Stimulated activated CD4-positive, alpha-beta T cell treated with anti-CD3 and anti-CD28 coated beads, Interleukin-4, amount 100 ng/mL, for 48 hours (primary cell): ENCODE results near the gene ITK.
"Not testable (repeated sequence)": the region's sequence is repeated elsewhere in the genome, so short reads cannot be mapped to it uniquely, and the experiment has no call there.

Experiments used
- DNase-seq, 2 donors: peaks; one replicate each; pipeline ENCODE4 v3.0.0-alpha.2; 2020; ENCODE audit warnings: low read depth in 2 of 2

ITK gene

DNA sequence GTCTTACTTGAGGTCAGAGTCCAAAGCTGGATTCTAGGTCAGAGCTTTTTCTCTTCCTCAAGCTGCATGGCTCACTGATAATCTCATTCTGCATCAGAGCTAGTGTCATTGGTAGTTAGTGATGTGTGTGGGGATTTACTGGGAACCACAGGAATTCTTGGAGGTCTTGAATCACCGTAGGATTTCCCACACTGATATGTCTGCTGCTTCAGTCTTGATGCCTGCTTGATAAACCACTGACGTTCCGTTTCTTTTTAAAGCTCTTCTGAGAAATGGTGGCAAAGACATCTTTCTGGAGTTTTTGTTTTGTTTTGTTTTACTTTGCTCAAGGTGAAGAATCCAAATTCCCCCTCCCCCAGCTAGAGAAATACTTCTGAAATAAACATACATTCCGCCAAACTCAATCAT lies 13.4 kb upstream of the ITK start:
- no peak for DNase-seq

DNA sequence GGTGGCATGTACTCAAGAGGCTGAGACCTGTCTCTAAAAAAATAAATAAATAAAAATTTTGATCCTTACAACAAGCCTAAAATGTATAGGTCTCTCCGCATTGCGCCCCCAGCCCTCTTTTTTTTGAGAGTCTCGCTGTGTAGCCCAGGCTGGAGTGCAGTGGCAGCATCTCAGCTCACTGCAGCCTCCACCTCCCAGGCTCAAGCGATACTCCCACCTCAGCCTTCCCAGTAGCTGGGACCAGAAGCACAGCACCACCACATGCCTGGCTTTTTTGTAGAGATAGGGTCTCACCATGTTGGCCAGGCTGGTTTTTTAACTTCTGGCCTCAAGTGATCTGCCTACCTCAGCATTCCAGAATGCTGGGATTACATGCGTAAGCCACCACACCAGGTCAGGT lies 12.4 kb upstream of the ITK start:
- DNase-seq, result no peak

DNA sequence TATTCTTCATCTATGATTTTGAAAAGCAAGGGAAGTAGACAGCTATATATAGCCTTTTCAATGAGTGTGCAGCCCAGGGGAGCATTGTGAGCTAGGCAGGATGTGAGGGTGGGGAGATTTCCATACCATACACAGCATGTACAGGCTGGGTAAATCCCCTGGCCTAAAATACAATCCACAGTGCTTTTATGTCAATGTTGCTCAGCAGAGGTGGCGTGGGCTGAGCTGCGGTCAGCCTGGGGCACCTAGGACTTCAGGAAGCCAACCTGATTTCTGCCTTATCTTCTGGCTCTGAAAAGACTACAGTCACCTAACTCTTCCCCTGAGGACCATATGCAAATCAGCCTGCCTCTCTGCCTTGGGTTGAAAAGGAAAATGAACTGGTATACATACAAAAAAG lies 8.2 kb upstream of the ITK start:
- DNase-seq, result peak; percentile 76 to 87

DNA sequence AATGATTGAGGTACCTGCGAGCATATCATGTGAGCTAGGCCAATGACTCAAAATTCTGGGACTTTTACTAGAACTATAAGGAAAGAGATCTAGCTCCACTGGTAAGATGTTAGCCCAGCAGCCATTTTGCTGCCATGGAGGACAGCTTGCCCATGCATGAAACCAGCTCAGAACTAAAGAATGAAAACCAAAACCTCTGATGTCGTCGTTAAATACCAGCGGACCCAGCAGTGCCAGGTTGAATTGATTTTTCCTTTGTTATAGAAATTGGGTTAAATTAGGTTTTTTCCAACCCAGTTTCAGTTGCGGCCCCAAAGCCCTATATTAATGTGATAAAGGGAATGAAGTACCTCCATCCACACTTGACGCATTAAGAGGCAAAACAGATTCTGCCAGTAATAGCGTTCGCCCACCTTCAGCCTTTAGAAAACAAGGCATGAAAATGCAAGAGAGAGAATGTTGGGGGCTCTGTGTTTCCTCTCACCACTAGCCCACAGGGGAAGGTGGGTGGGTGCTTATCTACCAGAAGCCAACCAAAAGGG lies 5.5 kb upstream of the ITK start:
- no peak for DNase-seq

GRCh38 chr5:157177953-157178352 lies 2.7 kb upstream of the ITK start:
- no peak for DNase-seq

GRCh38 chr5:157178966-157179365 lies 1.7 kb upstream of the ITK start:
- no peak for DNase-seq

DNA sequence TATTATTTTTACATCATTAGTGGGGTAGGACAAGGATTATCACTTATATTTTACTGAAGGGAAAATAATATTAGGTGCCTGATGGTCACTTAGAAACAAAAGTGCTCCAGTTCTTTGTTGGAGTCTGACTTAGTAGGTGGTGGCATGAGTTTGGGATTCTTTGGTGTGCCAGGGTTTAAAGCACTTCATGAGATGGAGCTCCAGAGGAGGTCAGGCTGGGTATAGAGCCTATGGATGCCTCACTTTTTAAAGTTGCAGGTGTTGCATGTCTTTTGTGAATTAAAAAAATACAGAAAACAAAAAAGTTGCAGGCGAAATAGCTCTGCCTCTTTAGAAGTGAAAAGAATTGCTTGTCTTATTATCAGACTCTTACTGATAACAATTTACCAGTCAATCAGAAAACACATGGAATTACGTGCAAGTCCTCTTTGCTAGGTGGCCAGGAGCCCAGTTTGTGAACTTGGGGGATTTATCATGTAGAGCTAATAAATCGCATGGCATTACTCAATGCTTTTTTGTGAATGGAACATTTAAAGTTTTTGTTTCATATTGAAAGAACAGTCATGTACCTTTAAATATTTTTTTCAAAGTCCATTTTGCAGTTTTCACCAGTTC lies 1.6 kb downstream of the ITK start:
- no peak for DNase-seq

- no peak for DNase-seq
These were observed 3.6 kb downstream of the ITK start for GRCh38 chr5:157184117-157184670.

DNA sequence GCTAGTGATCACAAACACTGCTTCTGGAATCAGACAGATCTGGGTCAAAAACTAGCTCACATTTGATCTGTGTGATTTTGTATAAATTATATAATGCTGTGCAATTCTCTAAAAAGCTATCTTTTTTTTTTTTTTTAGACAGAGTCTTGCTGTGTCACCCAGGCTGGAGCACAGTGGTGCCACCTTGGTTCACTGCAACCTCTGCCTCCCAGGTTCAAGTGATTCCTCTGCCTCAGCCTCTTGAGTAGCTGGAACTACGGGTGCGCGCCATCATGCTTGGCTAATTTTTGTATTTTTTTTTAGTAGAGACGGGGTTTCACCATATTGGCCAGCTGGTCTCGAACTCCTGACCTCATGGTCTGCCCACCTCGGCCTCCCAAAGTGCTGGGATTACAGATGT lies 4.5 kb downstream of the ITK start:
- DNase-seq, result not testable (repeated sequence)

DNA sequence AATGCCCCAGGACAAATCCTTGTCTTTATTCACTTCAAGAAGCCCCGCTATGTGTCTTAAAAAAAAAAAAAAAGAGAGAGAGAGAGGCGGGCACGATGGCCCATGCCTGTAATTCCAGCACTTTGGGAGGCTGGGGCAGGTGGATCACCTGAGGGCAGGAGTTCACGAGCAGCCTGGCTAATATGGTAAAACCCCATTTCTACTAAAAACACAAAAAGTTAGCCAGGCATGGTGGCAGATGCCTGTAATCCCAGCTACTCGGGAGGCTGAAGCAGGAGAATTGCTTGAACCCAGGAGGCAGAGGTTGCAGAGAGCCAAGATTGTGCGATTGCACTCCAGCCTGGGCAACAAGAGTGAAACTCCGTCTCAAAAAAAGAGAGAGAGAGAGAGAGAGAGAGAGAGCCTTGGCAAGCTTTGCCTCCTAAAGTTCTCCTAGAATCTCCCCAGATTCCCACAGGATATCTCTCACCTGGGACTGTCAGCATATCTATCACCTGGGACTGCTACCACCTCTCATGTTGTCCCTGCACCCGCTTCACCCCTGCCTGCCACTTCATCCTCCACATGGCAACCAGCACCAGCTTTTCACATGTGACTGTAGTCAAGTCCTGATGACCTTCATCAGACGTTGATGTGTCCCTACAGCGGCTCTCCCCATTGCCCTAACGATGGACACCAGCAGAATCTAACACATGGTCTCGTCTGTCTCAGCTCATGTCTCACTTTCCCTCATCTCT lies 5.8 kb downstream of the ITK start:
- no peak for DNase-seq

GRCh38 chr5:157187046-157187754 lies 6.6 kb downstream of the ITK start:
- DNase-seq, result no peak

DNA sequence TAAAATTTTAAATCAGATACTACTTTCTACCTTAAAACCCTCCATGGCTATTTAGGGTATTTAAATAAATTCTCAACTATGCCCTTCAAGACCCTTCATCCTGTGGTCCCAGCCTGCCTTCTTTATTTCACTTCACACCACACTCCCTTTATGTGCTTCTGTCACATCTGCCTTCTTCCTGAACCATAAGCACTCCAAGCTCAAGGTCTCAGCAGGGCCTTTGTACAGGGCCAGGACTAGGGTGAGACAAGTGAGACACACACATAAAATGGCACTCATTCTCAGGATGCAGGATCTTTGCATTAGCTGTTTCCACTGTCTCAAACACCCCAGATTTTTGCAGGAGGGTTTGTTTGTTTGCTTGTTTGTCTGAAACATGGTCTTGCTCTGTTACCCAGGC lies 7.6 kb downstream of the ITK start:
- no peak for DNase-seq

DNA sequence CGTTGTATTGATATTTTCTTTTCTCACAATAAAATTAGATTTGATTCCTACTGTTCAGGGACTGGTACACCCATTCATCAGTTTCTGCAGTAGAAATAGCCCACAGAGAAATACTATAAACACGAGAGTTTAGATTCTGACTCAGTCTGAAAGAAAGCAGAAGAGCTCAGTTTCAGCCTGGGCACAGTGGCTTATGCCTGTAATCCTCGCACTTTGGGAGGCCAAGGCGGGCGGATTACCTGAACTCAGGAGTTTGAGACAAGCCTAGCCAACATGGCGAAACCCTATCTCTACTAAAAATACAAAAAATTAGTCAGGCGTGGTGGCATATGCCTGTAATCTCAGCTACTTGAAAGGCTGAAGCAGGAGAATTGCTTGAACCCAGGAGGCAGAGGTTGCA lies 8.6 kb downstream of the ITK start:
- peak in 1 of 2 donors; percentile 50 for DNase-seq

DNA sequence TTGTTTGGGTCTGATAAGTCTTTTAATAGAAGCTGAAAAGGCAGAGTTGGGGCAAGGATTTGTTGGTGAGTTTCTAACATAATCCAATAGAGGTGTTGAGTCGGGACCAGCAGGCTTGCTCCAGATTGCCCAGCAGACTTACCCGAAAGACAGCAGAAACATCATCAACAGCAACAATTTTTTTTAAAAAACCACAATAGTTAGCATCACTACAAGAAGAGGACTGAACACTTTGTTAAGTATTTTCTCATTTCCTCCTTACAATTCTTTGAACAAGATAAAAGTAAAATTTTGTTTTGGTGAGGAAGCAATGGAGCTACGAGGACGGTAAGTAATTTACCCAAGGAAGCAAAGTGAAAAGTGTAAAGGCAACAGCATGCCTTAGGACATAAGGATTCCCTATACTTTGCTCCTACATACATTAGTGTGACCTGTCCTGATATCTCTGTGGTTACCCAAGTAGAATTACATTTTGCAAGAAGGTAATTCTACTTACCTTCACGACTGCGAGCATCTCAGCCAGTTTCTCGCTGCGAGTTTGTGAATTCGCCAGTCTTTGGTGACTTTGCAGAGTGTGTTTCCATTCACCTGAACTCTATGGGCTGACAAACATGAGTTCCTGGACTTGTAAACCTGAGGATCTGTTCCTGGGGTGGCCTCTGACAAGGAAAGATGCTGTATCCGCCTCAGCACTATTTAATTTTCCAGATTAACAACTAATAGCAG lies 13.2 kb downstream of the ITK start:
- DNase-seq, result no peak

DNA sequence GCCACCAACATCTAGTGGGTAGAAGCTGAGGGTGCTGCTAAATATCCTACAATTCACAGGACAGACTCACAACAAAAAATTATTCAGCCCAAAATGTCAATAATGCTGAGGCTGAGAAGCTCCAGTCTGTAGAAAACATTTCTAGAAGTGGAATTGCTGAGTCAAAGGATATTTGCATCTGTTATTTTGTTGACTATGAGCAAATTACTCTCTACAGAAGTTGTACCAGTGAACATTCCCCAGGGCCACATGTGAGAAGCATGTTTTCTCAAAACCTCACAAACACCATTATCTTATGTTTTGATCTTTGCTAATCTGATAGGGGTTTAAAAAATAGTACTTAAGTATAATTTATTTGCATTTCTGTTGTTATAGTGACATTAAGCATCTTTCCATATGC lies 15.4 kb downstream of the ITK start:
- DNase-seq, result no peak

DNA sequence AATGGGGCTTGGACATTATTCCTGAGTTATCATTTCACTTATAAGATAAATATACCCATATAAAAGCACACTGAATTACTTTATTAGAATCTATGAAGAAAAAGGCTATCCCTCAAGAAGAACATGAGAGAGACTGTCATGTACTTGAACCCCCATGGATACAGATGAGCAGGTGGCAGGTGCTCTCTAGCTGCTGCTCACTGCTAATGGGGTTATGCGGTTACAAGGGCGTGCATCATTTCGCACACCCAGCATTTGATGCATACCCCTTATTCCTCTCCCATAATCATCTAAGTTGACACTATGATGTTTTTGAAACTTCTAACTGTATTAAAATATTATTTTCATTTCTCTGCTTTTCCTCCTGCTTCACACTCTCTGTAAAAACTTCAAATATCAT lies 16.4 kb downstream of the ITK start:
- DNase-seq, result no peak

- DNase-seq, result no peak
These were observed 17.8 kb downstream of the ITK start for GRCh38 chr5:157198277-157198986.

- no peak for DNase-seq
These were observed 21.2 kb downstream of the ITK start for GRCh38 chr5:157201857-157202256.

DNA sequence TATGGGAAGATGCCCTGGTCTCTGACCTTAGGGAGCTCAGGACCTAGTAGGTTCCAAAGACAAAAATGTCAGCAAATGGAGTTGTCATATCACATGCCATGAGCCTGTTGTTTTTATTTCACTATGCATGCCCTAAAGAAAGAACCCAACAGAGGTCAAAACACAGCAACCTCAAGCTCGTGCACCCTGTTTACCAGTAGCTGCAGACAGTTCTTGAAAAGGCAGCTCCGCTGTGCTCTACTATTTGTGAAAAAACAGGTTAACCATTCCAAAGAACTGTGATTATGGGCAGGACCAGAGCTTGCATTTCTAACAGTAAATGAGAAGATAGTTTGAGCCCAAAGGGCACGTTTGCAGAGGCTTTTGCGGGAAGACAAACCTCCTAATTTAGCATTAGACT lies 22.8 kb downstream of the ITK start:
- DNase-seq, result no peak

DNA sequence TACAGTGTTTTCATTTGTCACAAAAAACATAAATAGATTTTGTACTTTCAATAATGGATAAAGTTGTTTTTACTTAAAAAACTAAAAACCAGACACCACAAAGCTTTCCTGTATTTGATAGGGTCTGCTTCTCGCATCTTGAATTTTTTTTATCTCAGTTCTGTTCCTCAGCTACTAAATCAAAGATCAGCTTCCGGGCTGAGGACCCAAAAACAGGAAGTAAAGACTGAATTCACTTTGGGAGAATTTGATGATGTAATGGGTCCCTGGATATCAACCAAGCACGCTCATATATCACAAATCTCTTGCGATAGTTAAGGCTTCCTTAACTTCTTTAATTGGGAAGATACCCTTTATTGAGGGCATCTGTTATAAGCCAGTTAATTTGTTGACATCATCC lies 24.1 kb downstream of the ITK start:
- no peak for DNase-seq

GRCh38 chr5:157205708-157206107 lies 25.1 kb downstream of the ITK start:
- DNase-seq, result no peak
